ENCODE data around the gene CP. TPM values are rescaled to one million over a fixed set of nuclear protein-coding genes. Genes with fewer than 3 reads are reported as not detected.

Gene CP
- total and polyA plus RNA-seq, 2 donors (not counting 1 experiment from before 2014, with no cell fraction given) = not detected

DNA sequence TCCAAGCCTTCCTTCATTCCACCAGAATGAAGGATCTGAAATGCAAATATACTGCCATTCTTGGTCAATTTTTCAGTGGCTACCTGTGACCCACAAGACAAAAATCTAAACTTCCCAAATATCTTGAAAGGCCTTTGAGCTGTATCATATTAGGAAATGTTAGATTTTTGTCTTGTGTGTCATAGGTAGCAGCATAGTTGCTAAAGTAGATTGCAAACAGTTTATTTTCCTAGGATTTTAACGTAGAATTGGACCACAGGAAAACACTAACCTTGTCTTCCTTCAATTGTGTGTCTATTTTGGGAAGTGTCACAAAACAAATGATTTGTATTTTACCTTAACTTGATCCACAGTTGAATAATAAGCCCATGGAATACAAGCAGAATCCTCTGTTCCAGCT, 42.4 kb downstream of the CP start:
- Histone ChIP-seq H3K9ac (ENCODE audit: low read length) (no peak overlapping the region), H3K36me3 (replicated peaks in 1 of 2; ENCODE audit: control extremely low read depth in 1 of 2, control insufficient read depth in 1 of 2, extremely low read depth in 1 of 2, insufficient read depth in 2 of 2, low read length in 1 of 2) (peaks cover 3 to 21% of the 10 kb centered on the region in 2 experiments), H3K9me3 (ENCODE audit: control extremely low read depth in 1 of 3, control insufficient read depth in 2 of 3, insufficient read depth in 1 of 3, low read length in 2 of 3) (no peaks in the 10 kb centered on the region), H2AFZ (ENCODE audit: insufficient read depth, low read depth, low read length, poor library complexity, severe bottlenecking) (no peak overlapping the region), H3K79me2 (ENCODE audit: control insufficient read depth, insufficient read depth, low read length) (no peaks in the 10 kb centered on the region), H3K27me3 (replicated peaks in 1 of 4; ENCODE audit: control extremely low read depth in 1 of 4, control insufficient read depth in 3 of 4, insufficient read depth in 4 of 4, low read length in 3 of 4) (no peaks in the 10 kb centered on the region), H3K4me3 (ENCODE audit: control extremely low read depth in 1 of 5, extremely low read depth in 1 of 5, insufficient read depth in 1 of 5, low read depth in 2 of 5, low read length in 4 of 5) (no peak overlapping the region), H3K4me1 (ENCODE audit: control insufficient read depth in 2 of 2, insufficient read depth in 2 of 2, low read length in 2 of 2) (no peaks in the 10 kb centered on the region), H3K4me2 (replicated peaks; ENCODE audit: low read depth, low read length, poor library complexity, severe bottlenecking) (no peak overlapping the region), H4K20me1 (ENCODE audit: control insufficient read depth, insufficient read depth, low read length, poor library complexity, severe bottlenecking) (no peaks in the 10 kb centered on the region), H3K27ac (ENCODE audit: low read length in 2 of 2) (no peak overlapping the region)
- TF ChIP-seq EZH2 (IDR thresholded peaks at IDR 0.05; ENCODE audit: borderline replicate concordance, insufficient read depth, low read depth, low read length, poor library complexity, severe bottlenecking) = no peak
- TF ChIP-seq, protein P1, sequence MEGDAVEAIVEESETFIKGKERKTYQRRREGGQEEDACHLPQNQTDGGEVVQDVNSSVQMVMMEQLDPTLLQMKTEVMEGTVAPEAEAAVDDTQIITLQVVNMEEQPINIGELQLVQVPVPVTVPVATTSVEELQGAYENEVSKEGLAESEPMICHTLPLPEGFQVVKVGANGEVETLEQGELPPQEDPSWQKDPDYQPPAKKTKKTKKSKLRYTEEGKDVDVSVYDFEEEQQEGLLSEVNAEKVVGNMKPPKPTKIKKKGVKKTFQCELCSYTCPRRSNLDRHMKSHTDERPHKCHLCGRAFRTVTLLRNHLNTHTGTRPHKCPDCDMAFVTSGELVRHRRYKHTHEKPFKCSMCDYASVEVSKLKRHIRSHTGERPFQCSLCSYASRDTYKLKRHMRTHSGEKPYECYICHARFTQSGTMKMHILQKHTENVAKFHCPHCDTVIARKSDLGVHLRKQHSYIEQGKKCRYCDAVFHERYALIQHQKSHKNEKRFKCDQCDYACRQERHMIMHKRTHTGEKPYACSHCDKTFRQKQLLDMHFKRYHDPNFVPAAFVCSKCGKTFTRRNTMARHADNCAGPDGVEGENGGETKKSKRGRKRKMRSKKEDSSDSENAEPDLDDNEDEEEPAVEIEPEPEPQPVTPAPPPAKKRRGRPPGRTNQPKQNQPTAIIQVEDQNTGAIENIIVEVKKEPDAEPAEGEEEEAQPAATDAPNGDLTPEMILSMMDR (IDR thresholded peaks at IDR 0.05) = no peak
- ATAC-seq (ENCODE audit: low read depth) = no peak
- POLR2A ChIA-PET = no interaction called here
- no peak for DNase-seq
- WGBS (ENCODE audit: insufficient coverage) = no CpG with 5 or more reads among the region's 1 CpG
- H3K4me3 Mint-ChIP-seq = no peak overlapping the region
- H3K9me3 Mint-ChIP-seq (ENCODE audit: insufficient read depth) = no peaks in the 10 kb centered on the region
- no peaks in the 10 kb centered on the region for H3K4me1 Mint-ChIP-seq
- no peak overlapping the region for H3K27ac Mint-ChIP-seq
- intact Hi-C loops (cut with micrococcal nuclease) = no loop called here
- CTCF ChIA-PET = no interaction called here
- no peaks in the 10 kb centered on the region for H3K27me3 Mint-ChIP-seq

DNA sequence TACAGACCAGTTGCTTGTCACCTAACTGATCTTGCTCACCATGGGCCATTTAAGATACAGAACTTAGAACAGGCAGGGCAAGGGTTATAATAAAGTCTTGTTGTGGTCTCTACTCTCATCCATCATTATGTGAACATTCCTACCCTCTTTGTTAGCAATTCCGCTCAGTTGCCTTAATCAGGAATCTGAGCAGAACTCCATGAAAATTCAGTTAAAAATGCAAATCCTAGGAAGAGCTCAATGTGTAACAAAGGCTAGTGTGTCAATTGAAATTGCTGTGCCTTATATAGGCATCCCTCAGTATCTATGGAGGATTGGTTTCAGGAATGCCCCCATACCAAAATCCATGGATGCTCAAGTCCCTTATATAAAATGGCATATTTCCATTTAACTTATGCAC, 44.5 kb downstream of the CP start:
- Histone ChIP-seq H3K79me2 (ENCODE audit: control insufficient read depth, insufficient read depth, low read length) (no peaks in the 10 kb centered on the region), H3K27ac (ENCODE audit: low read length in 2 of 2) (no peak overlapping the region), H3K9me3 (ENCODE audit: control extremely low read depth in 1 of 3, control insufficient read depth in 2 of 3, insufficient read depth in 1 of 3, low read length in 2 of 3) (no peaks in the 10 kb centered on the region), H3K4me2 (replicated peaks; ENCODE audit: low read depth, low read length, poor library complexity, severe bottlenecking) (no peak overlapping the region), H2AFZ (ENCODE audit: insufficient read depth, low read depth, low read length, poor library complexity, severe bottlenecking) (no peak overlapping the region), H3K27me3 (replicated peaks in 1 of 4; ENCODE audit: control extremely low read depth in 1 of 4, control insufficient read depth in 3 of 4, insufficient read depth in 4 of 4, low read length in 3 of 4) (no peaks in the 10 kb centered on the region), H3K36me3 (replicated peaks in 1 of 2; ENCODE audit: control extremely low read depth in 1 of 2, control insufficient read depth in 1 of 2, extremely low read depth in 1 of 2, insufficient read depth in 2 of 2, low read length in 1 of 2) (peaks cover 4 to 37% of the 10 kb centered on the region in 2 experiments), H3K9ac (ENCODE audit: low read length) (no peak overlapping the region), H4K20me1 (ENCODE audit: control insufficient read depth, insufficient read depth, low read length, poor library complexity, severe bottlenecking) (no peaks in the 10 kb centered on the region), H3K4me3 (ENCODE audit: control extremely low read depth in 1 of 5, extremely low read depth in 1 of 5, insufficient read depth in 1 of 5, low read depth in 2 of 5, low read length in 4 of 5) (no peak overlapping the region), H3K4me1 (ENCODE audit: control insufficient read depth in 2 of 2, insufficient read depth in 2 of 2, low read length in 2 of 2) (no peaks in the 10 kb centered on the region)
- CTCF ChIA-PET = interaction anchor here (1.1 to 1.2 kb wide), 2 partner anchors 12 to 34 kb away, joined by 3 to 4 read pairs; no protein-coding TSS in a partner anchor
- H3K9me3 Mint-ChIP-seq (ENCODE audit: insufficient read depth) = no peaks in the 10 kb centered on the region
- POLR2A ChIA-PET = interaction anchor here (0.8 kb wide), 1 partner anchor 31 kb away, joined by 3 read pairs; no protein-coding TSS in a partner anchor
- no peaks in the 10 kb centered on the region for H3K4me1 Mint-ChIP-seq
- intact Hi-C loops (cut with micrococcal nuclease) = no loop called here
- H3K27ac Mint-ChIP-seq = peak overlapping the region; percentile 8
- no peak overlapping the region for H3K4me3 Mint-ChIP-seq
- ATAC-seq (ENCODE audit: low read depth) (no peak), DNase-seq (no peak)
- TF ChIP-seq, protein P1 (IDR thresholded peaks at IDR 0.05) = no peak
- TF ChIP-seq EZH2 (IDR thresholded peaks at IDR 0.05; ENCODE audit: borderline replicate concordance, insufficient read depth, low read depth, low read length, poor library complexity, severe bottlenecking) = no peak
- no peaks in the 10 kb centered on the region for H3K27me3 Mint-ChIP-seq
- WGBS (ENCODE audit: insufficient coverage) = no CpG with 5 or more reads among the region's 1 CpG

All from B cell (primary cell).